A549 (cell line): Measurements from ENCODE around the gene FBXW5. TPM values are rescaled to one million over a fixed set of nuclear protein-coding genes. Genes with fewer than 3 reads are reported as not detected.

Source experiments
- ATAC-seq, 2 experiments: fragments of 200-7000 bp in 1 of 2; fragments of >200 bp in 1 of 2; cut with Nextera tagmentation in 1 of 2; cut with Tn5 transposase in 1 of 2; 3 replicates each; pipeline versions ENCODE4 v1.8.0 to v1.9.1; 2018 to 2020; ENCODE audit warnings: mild to moderate bottlenecking in 1 of 2, moderate library complexity in 1 of 2
- CTCF ChIA-PET: fragments of 300-600 bp; sonication (Branson Sonifier 250); formaldehyde crosslinking; extraction: SDS; loops from one replicate; lab custom pipeline; 2021; ENCODE audit warnings: antibody characterized with exemption, inconsistent platforms; lab: Yijun Ruan, JAX
- POLR2A ChIA-PET: fragments of 350-600 bp; formaldehyde crosslinking; extraction: SDS; loops from one replicate; lab custom pipeline; 2021; ENCODE audit warnings: antibody characterized with exemption, inconsistent platforms; lab: Yijun Ruan, JAX
- DNase-seq, 2 experiments: peaks; one replicate each; pipeline versions ENCODE4 v3.0.0 to v3.0.0-alpha.2; 2011 to 2016; ENCODE audit warnings: low read depth in 1 of 2, low spot score in 1 of 2
- FAIRE-seq: peaks from 2 replicates; lab custom pipeline; 2011; peaks lifted over from hg19 to GRCh38; lab: Jason Lieb, UNC
- H3K27ac ChIP-seq, 2 experiments: fragments of >200 bp; sonication (Bioruptor Twin); formaldehyde crosslinking; 3 replicates each; pipeline ENCODE4 v1.5.1; 2016 to 2017
- H3K4me1 ChIP-seq: fragments of >200 bp; sonication (Bioruptor Twin); formaldehyde crosslinking; 3 replicates; pipeline ENCODE4 v1.6.1; 2016
- H3K4me2 ChIP-seq: fragments of >200 bp; sonication (Bioruptor Twin); formaldehyde crosslinking; 3 replicates; pipeline ENCODE4 v1.6.1; 2016
- H3K4me3 ChIP-seq: fragments of >200 bp; sonication (Bioruptor Twin); formaldehyde crosslinking; 3 replicates; pipeline ENCODE4 v1.5.1; 2016
- H3K9me3 ChIP-seq: fragments of >200 bp; sonication (Bioruptor Twin); formaldehyde crosslinking; 3 replicates; pipeline ENCODE4 v1.6.1; 2016
- BCL3 ChIP-seq: fragments of >200 bp; sonication (Bioruptor Twin); formaldehyde crosslinking; IDR thresholded peaks from 3 replicates; pipeline ENCODE4 v1.6.1; 2016
- CEBPB ChIP-seq, 2 experiments: fragments of >200 bp in 1 of 2; sonication (Bioruptor Twin) in 1 of 2; formaldehyde crosslinking in 1 of 2; IDR thresholded peaks; 2 replicates each; pipeline ENCODE4 v1.6.1; 2012 to 2016
- E2F6 ChIP-seq: IDR thresholded peaks from 2 replicates; pipeline ENCODE4 v1.6.1; 2012; ENCODE audit warnings: low read depth, borderline replicate concordance
- EHMT2 ChIP-seq: fragments of 200-600 bp; sonication (generic); IDR thresholded peaks from 2 replicates; pipeline ENCODE4 v1.6.1; 2016; ENCODE audit warnings: antibody characterized with exemption, low read depth, mild to moderate bottlenecking, moderate library complexity
- ESRRA ChIP-seq: fragments of 150-350 bp; IDR thresholded peaks from 2 replicates; pipeline ENCODE4 v1.6.1; 2014; ENCODE audit warnings: mild to moderate bottlenecking, low read length, borderline replicate concordance
- GATA3 ChIP-seq: IDR thresholded peaks from 2 replicates; pipeline ENCODE4 v1.6.1; 2012; ENCODE audit warnings: borderline replicate concordance
- HMGXB4 ChIP-seq: fragments of 250-450 bp; sonication (Bioruptor Pico); IDR thresholded peaks from 2 replicates; pipeline ENCODE4 v1.5.0; 2021; ENCODE audit warnings: mild to moderate bottlenecking, moderate library complexity, borderline replicate concordance
- HOXB5 ChIP-seq: fragments of 250-450 bp; sonication (Bioruptor Pico); IDR thresholded peaks from 2 replicates; pipeline ENCODE4 v1.5.0; 2020; ENCODE audit warnings: mild to moderate bottlenecking, moderate library complexity
- MAFK ChIP-seq: fragments of 450-650 bp; IDR thresholded peaks from 2 replicates; pipeline ENCODE4 v1.6.1; 2014; ENCODE audit not compliant: partially characterized antibody
- MAX ChIP-seq: IDR thresholded peaks from 2 replicates; pipeline ENCODE4 v1.6.1; 2012
- MAZ ChIP-seq: fragments of 150-350 bp; IDR thresholded peaks from 2 replicates; pipeline ENCODE4 v1.6.1; 2014; ENCODE audit warnings: antibody characterized with exemption, low read depth, low read length, borderline replicate concordance
- NR3C1 ChIP-seq: fragments of >200 bp; sonication (Bioruptor Twin); formaldehyde crosslinking; IDR thresholded peaks from 3 replicates; pipeline ENCODE4 v1.6.1; 2017
- PBX3 ChIP-seq: IDR thresholded peaks from 2 replicates; pipeline ENCODE4 v1.6.1; 2012
- POLR2AphosphoS2 ChIP-seq: conservative IDR thresholded peaks from 2 replicates; pipeline ENCODE4 v1.6.1; 2012; ENCODE audit warnings: low read length, improper control_type of control experiment, inconsistent platforms
- RARB ChIP-seq: fragments of 250-450 bp; sonication (Bioruptor Pico); IDR thresholded peaks from 2 replicates; pipeline ENCODE4 v1.8.0; 2021; ENCODE audit warnings: mild to moderate bottlenecking, moderate library complexity
- RCOR1 ChIP-seq: fragments of 150-350 bp; IDR thresholded peaks from 2 replicates; pipeline ENCODE4 v1.6.1; 2014; ENCODE audit warnings: antibody characterized with exemption, low read length, low read depth
- RNF2 ChIP-seq: fragments of 200-600 bp; sonication (generic); IDR thresholded peaks from 2 replicates; pipeline ENCODE4 v1.6.1; 2016; ENCODE audit warnings: low read depth, mild to moderate bottlenecking, antibody characterized with exemption, moderate library complexity, borderline replicate concordance
- SREBF2 ChIP-seq: fragments of 450-650 bp; IDR thresholded peaks from 2 replicates; pipeline ENCODE4 v1.6.1; 2014; ENCODE audit warnings: mild to moderate bottlenecking, moderate library complexity
- TP53 ChIP-seq: fragments of 250-450 bp; sonication (Bioruptor Pico); IDR thresholded peaks from 2 replicates; pipeline ENCODE4 v1.5.0; 2021; ENCODE audit warnings: mild to moderate bottlenecking, moderate library complexity
- WGBS: methylation state at CpG from one replicate; pipeline ENCODE4 v1.1.6; 2017; ENCODE audit errors: missing lambda C conversion rate; 5-methylcytosine and 5-hydroxymethylcytosine counted together
- polyA plus RNA-seq, 4 experiments: library from polyadenylated mRNA; depleted of rRNA in 3 of 4; stranded (reverse); fragments of >200 nt; fragmentation: RNase III in 1 of 4; extraction: RNeasy Plus Mini Kit Qiagen cat#74134 plus additional on column Dnase treatment in 1 of 4; gene quantifications; 2 replicates in 3 of 4; 3 replicates in 1 of 4; pipeline ENCODE4 v1.2.3, GENCODE V29; 2011 to 2017

FBXW5 gene
- polyA plus RNA-seq, 2 of the 4 experiments (the other 2 are of a cell fraction) = 37.5 to 59.5 TPM

GRCh38 chr9:136945333-136946227 is 1.0 kb upstream of the FBXW5 start:
- Histone ChIP-seq H3K4me3 (no peak overlapping the region), H3K27ac (peak overlapping the region; percentile 68 to 98; a peak in 4 of 6 replicates)
- TF ChIP-seq EHMT2 = no peak

GRCh38 chr9:136944212-136944518 is 373 bp downstream of the FBXW5 start:
- no peak for FAIRE-seq
- peak; percentile 19 to 41 for ATAC-seq
- Histone ChIP-seq H3K4me2 (peak overlapping the region; percentile 96), H3K27ac (peak overlapping the region; percentile 98 to 99), H3K9me3 (no peaks in the 10 kb centered on the region), H3K4me1 (peaks cover 35% of the 10 kb centered on the region), H3K4me3 (peak overlapping the region; percentile 78)
- TF ChIP-seq MAZ = no peak
- TF ChIP-seq SREBF2 = no peak
- no peak for TF ChIP-seq ESRRA
- TF ChIP-seq RARB (CRISPR knock-in tag) = no peak
- TF ChIP-seq MAFK = no peak
- TF ChIP-seq E2F6 = no peak
- no peak for TF ChIP-seq CEBPB (IDR thresholded peaks at IDR 0.05)
- TF ChIP-seq RNF2 = no peak
- TF ChIP-seq RCOR1 = no peak
- TF ChIP-seq TP53 (CRISPR knock-in tag) = no peak
- TF ChIP-seq HMGXB4 (CRISPR knock-in tag) = no peak
- no peak for TF ChIP-seq BCL3
- CTCF ChIA-PET = interaction anchor here (0.7 to 11.3 kb wide), 19 partner anchors 9 to 124 kb away, joined by 3 to 282 read pairs (median 5); partner anchors contain the start of genes ABCA2, AJM1, FUT7 and PTGDS
- peak in 1 of 2 experiments; percentile 39 for DNase-seq
- POLR2A ChIA-PET = interaction anchor here (1.7 kb wide), 1 partner anchor 42 kb away, joined by 10 read pairs; no protein-coding TSS in a partner anchor
- WGBS = no CpG with 5 or more reads among the region's 45 CpGs

More at GRCh38 chr9:136945333-136946227, 1.0 kb upstream of the FBXW5 start:
- FAIRE-seq = no peak
- H3K4me2 ChIP-seq = no peak overlapping the region; the same call in 1 of the 3 replicates
- ATAC-seq = no peak
- peaks cover 38% of the 10 kb centered on the region for H3K4me1 ChIP-seq
- no peaks in the 10 kb centered on the region for H3K9me3 ChIP-seq
- CTCF ChIA-PET = interaction anchor here (0.5 to 11.3 kb wide), 19 partner anchors 16 to 282 kb away, joined by 3 to 282 read pairs (median 5); partner anchors contain the start of genes ABCA2, FUT7, NPDC1 and PTGDS
- POLR2A ChIA-PET = no interaction called here
- no peak for DNase-seq
- 89% methylated on average over 24 of the region's 30 CpGs for WGBS

GRCh38 chr9:136943291-136944211 is 987 bp downstream of the FBXW5 start:
- POLR2A ChIA-PET = interaction anchor here (1.7 kb wide), 1 partner anchor 42 kb away, joined by 10 read pairs; no protein-coding TSS in a partner anchor
- ATAC-seq (peak; percentile 20 to 34), DNase-seq (peak in 1 of 2 experiments; percentile 50), FAIRE-seq (no peak)
- peak overlapping the region; percentile 96 for H3K4me2 ChIP-seq
- peaks cover 29% of the 10 kb centered on the region for H3K4me1 ChIP-seq
- 27% methylated on average over 13 of the region's 61 CpGs for WGBS
- no peaks in the 10 kb centered on the region for H3K9me3 ChIP-seq
- peak overlapping the region; percentile 78 for H3K4me3 ChIP-seq
- TF ChIP-seq PBX3 (peak; percentile 40; the same call in 1 of the 2 replicates), POLR2AphosphoS2 (0 out of 2 replicates have a peak, but pooled peaks have one; percentile 49), GATA3 (peak; percentile 9; the same call in 1 of the 2 replicates), E2F6 (0 out of 2 replicates have a peak, but pooled peaks have one; percentile 30), HOXB5 (CRISPR knock-in tag) (no peak), NR3C1 (no peak), MAX (peak; percentile 61; the same call in 1 of the 2 replicates)
- CTCF ChIA-PET = interaction anchor here (0.8 to 11.3 kb wide), 19 partner anchors 9 to 124 kb away, joined by 3 to 282 read pairs (median 5); partner anchors contain the start of genes ABCA2, AJM1, FUT7 and PTGDS
- H3K27ac ChIP-seq = peak overlapping the region; percentile 98 to 99
